Left colon (tissue), 2 donors: ENCODE data around the gene ZBED3. TPM values are rescaled to one million over a fixed set of nuclear protein-coding genes. Genes with fewer than 3 reads are reported as not detected.

Experiments
- ATAC-seq: fragments of 200-7000 bp; cut with Tn5 transposase; one replicate; pipeline ENCODE4 v1.9.1; 2020; ENCODE audit warnings: mild to moderate bottlenecking, moderate library complexity
- DNase-seq, 2 donors: peaks; one replicate each; pipeline ENCODE4 v3.0.0-alpha.2; 2020
- intact Hi-C, 2 donors: fragments of 100-400 bp; cut with DNase I in 1 of 2; cut with micrococcal nuclease in 1 of 2; formaldehyde crosslinking; loops; one replicate each; pipeline versions ENCODE4 v1.11.2 to v1.14.0; 2022; cut with DNase I, micrococcal nuclease
- total RNA-seq, 2 donors: library from RNA; stranded (reverse); fragmentation: NEBNext Ultra II Directional; extraction: Animal tissue kit (Norgen Biotek cat#: 25700); gene quantifications; one replicate each; pipeline ENCODE4 v1.2.1, GENCODE V29; 2021
- donor health status: DM: no; HTN: no; CAD: no.
- donor health status: DM: yes; HTN: yes; CAD: no.

The ZBED3 gene
- total RNA-seq, 2 donors from 2014 or later, result 8.1 to 9.5 TPM

DNA sequence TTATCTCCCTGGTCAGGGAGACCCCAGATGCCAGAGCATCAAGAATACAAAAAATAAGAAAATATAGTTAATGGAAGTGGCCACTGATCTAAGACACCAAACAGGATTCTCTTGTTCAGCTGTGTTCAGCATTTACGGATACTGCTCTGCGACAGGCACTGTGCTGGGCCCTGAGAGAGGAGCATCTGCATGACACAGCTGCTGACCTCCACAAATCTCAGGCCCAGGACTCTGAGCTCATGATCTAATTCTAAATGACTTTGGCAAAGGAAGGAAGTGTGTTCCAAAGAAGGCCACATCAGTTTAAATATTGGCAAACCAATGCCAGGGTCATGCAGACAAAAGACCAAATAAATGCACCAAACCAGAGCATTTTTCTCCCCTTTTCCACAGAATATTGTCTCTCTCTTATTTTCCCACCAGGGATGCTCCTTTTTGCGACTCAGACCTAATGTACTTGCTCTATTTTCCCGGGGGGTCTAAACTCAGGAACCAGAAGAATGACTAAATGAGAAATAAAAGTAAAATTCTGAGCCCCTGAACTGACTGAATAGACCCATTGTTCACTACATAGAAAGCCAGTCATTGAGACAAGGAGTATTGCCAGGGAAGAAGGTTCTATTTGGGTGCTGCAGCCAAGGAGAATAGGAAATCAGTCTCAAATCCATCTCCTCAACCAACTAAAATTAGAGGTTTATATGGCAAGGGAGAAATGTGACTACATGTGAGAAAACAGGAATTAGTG is 58.3 kb downstream of the ZBED3 start:
- intact Hi-C loops, result no loop called here
- DNase-seq (no peak), ATAC-seq (no peak)

- no peak for ATAC-seq
- DNase-seq, result no peak
- intact Hi-C loops, result no loop called here
Measured at GRCh38 chr5:77024490-77024889, 62.6 kb downstream of the ZBED3 start.

- no peak for DNase-seq
- intact Hi-C loops, result no loop called here
- peak; percentile 77 for ATAC-seq
Measured at GRCh38 chr5:77022511-77023417, 64.3 kb downstream of the ZBED3 start.

Other genes with a start within 250 kb of the ZBED3 start
- gene S100Z, start 237.3 kb downstream of the ZBED3 start, total RNA-seq, result under 1 TPM in 1 of 2 donors, not detected in 1; 0.31 TPM
- gene CRHBP, start 134.2 kb downstream of the ZBED3 start, total RNA-seq, result under 1 TPM in 1 of 2 donors, not detected in 1; 0.87 TPM
- gene AGGF1, start 56.9 kb downstream of the ZBED3 start, total RNA-seq, result 10 to 100 TPM; 18.3 to 20.1 TPM
- gene PDE8B, start 123.4 kb upstream of the ZBED3 start, total RNA-seq, result 1 to 10 TPM in 1 of 2 donors, under 1 TPM in 1; 0.89 to 1.4 TPM